ENCODE data around the gene ZNF830. TPM values are rescaled to one million over a fixed set of nuclear protein-coding genes. Genes with fewer than 3 reads are reported as not detected.

ZNF830 gene
- total RNA-seq, 1 donor from 2014 or later = 8.6 TPM

- H4K20me1 ChIP-seq (ENCODE audit: insufficient read depth, low read length) = no peaks in the 10 kb centered on the region
- H3K4me1 ChIP-seq (ENCODE audit: insufficient read depth, low read length) = no peaks in the 10 kb centered on the region
- Mint-ChIP-seq H3K4me1 (ENCODE audit: low read depth, unreplicated experiment) (no peaks in the 10 kb centered on the region), H3K9me3 (ENCODE audit: unreplicated experiment) (peaks cover 7% of the 10 kb centered on the region), H3K36me3 (ENCODE audit: low read depth, unreplicated experiment) (no peaks in the 10 kb centered on the region), H3K27ac (ENCODE audit: unreplicated experiment) (no peak overlapping the region), H3K4me3 (ENCODE audit: unreplicated experiment) (no peak overlapping the region), H3K27me3 (ENCODE audit: low read depth, unreplicated experiment) (peaks cover 9% of the 10 kb centered on the region)
- no peak overlapping the region for H3K9ac ChIP-seq (ENCODE audit: low read length)
- no peaks in the 10 kb centered on the region for H3K9me3 ChIP-seq (ENCODE audit: insufficient read depth, low read depth, low read length)
- DNase-seq (ENCODE audit: low read depth) = no peak
- no peaks in the 10 kb centered on the region for H3K27me3 ChIP-seq (ENCODE audit: insufficient read depth, low read length)
- H2AFZ ChIP-seq (ENCODE audit: low read depth, low read length) = no peak overlapping the region
- H3K4me2 ChIP-seq (ENCODE audit: low read length) = no peak overlapping the region
- no peak for TF ChIP-seq EZH2 (IDR thresholded peaks at IDR 0.05; ENCODE audit: insufficient read depth, low read length)
- no peak for TF ChIP-seq CTCF (IDR thresholded peaks at IDR 0.05; ENCODE audit: insufficient read depth, low read depth, low read length)
- H3K79me2 ChIP-seq (ENCODE audit: insufficient read depth, low read length) = no peaks in the 10 kb centered on the region
- no peaks in the 10 kb centered on the region for H3K36me3 ChIP-seq (ENCODE audit: insufficient read depth, low read length)
- H3K27ac ChIP-seq (ENCODE audit: low read depth, low read length) = no peak overlapping the region
- no peak for FAIRE-seq
- no peak overlapping the region for H3K4me3 ChIP-seq (ENCODE audit: insufficient read depth, low read depth, low read length)
These were observed 45.2 kb upstream of the ZNF830 start for GRCh38 chr17:34916120-34916519.

GRCh38 chr17:34917381-34917780 lies 44.0 kb upstream of the ZNF830 start:
- H3K4me2 ChIP-seq (ENCODE audit: low read length) = no peak overlapping the region
- H3K4me3 Mint-ChIP-seq (ENCODE audit: unreplicated experiment) = no peak overlapping the region
- H3K27me3 ChIP-seq (ENCODE audit: insufficient read depth, low read length) = no peaks in the 10 kb centered on the region
- H3K4me3 ChIP-seq (ENCODE audit: insufficient read depth, low read depth, low read length) = no peak overlapping the region
- H3K9me3 ChIP-seq (ENCODE audit: insufficient read depth, low read depth, low read length) = no peaks in the 10 kb centered on the region
- H3K27me3 Mint-ChIP-seq (ENCODE audit: low read depth, unreplicated experiment) = peaks cover 3% of the 10 kb centered on the region
- no peaks in the 10 kb centered on the region for H3K4me1 ChIP-seq (ENCODE audit: insufficient read depth, low read length)
- no peaks in the 10 kb centered on the region for H4K20me1 ChIP-seq (ENCODE audit: insufficient read depth, low read length)
- DNase-seq (ENCODE audit: low read depth) = no peak
- H3K9me3 Mint-ChIP-seq (ENCODE audit: unreplicated experiment) = peaks cover 4% of the 10 kb centered on the region
- no peaks in the 10 kb centered on the region for H3K4me1 Mint-ChIP-seq (ENCODE audit: low read depth, unreplicated experiment)
- H3K79me2 ChIP-seq (ENCODE audit: insufficient read depth, low read length) = no peaks in the 10 kb centered on the region
- H3K27ac Mint-ChIP-seq (ENCODE audit: unreplicated experiment) = no peak overlapping the region
- no peak overlapping the region for H3K27ac ChIP-seq (ENCODE audit: low read depth, low read length)
- FAIRE-seq = no peak
- no peak for TF ChIP-seq CTCF (IDR thresholded peaks at IDR 0.05; ENCODE audit: insufficient read depth, low read depth, low read length)
- no peak for TF ChIP-seq EZH2 (IDR thresholded peaks at IDR 0.05; ENCODE audit: insufficient read depth, low read length)
- H3K9ac ChIP-seq (ENCODE audit: low read length) = no peak overlapping the region
- H2AFZ ChIP-seq (ENCODE audit: low read depth, low read length) = no peak overlapping the region
- H3K36me3 Mint-ChIP-seq (ENCODE audit: low read depth, unreplicated experiment) = no peaks in the 10 kb centered on the region
- no peaks in the 10 kb centered on the region for H3K36me3 ChIP-seq (ENCODE audit: insufficient read depth, low read length)

- DNase-seq (ENCODE audit: low read depth) (no peak), FAIRE-seq (no peak)
- no peaks in the 10 kb centered on the region for H3K4me1 ChIP-seq (ENCODE audit: insufficient read depth, low read length)
- Mint-ChIP-seq H3K27ac (ENCODE audit: unreplicated experiment) (no peak overlapping the region), H3K36me3 (ENCODE audit: low read depth, unreplicated experiment) (no peaks in the 10 kb centered on the region), H3K4me1 (ENCODE audit: low read depth, unreplicated experiment) (no peaks in the 10 kb centered on the region), H3K4me3 (ENCODE audit: unreplicated experiment) (no peak overlapping the region), H3K9me3 (ENCODE audit: unreplicated experiment) (no peaks in the 10 kb centered on the region), H3K27me3 (ENCODE audit: low read depth, unreplicated experiment) (no peaks in the 10 kb centered on the region)
- no peak overlapping the region for H3K9ac ChIP-seq (ENCODE audit: low read length)
- H3K4me2 ChIP-seq (ENCODE audit: low read length) = no peak overlapping the region
- H3K27me3 ChIP-seq (ENCODE audit: insufficient read depth, low read length) = no peaks in the 10 kb centered on the region
- no peaks in the 10 kb centered on the region for H3K36me3 ChIP-seq (ENCODE audit: insufficient read depth, low read length)
- no peak overlapping the region for H2AFZ ChIP-seq (ENCODE audit: low read depth, low read length)
- H3K4me3 ChIP-seq (ENCODE audit: insufficient read depth, low read depth, low read length) = no peak overlapping the region
- no peaks in the 10 kb centered on the region for H4K20me1 ChIP-seq (ENCODE audit: insufficient read depth, low read length)
- H3K27ac ChIP-seq (ENCODE audit: low read depth, low read length) = no peak overlapping the region
- TF ChIP-seq EZH2 (IDR thresholded peaks at IDR 0.05; ENCODE audit: insufficient read depth, low read length) = no peak
- no peak for TF ChIP-seq CTCF (IDR thresholded peaks at IDR 0.05; ENCODE audit: insufficient read depth, low read depth, low read length)
- no peaks in the 10 kb centered on the region for H3K9me3 ChIP-seq (ENCODE audit: insufficient read depth, low read depth, low read length)
- no peaks in the 10 kb centered on the region for H3K79me2 ChIP-seq (ENCODE audit: insufficient read depth, low read length)
These were observed 40.7 kb upstream of the ZNF830 start for GRCh38 chr17:34920676-34921075.

All from astrocyte (in vitro differentiated cells and primary cell).